Kidney (tissue), 22 donors: Measurements from ENCODE around the gene KDR. TPM values are rescaled to one million over a fixed set of nuclear protein-coding genes. Genes with fewer than 3 reads are reported as not detected.

Experiments
- DNase-seq, 5 donors: peaks; one replicate each; pipeline ENCODE4 v3.0.0-alpha.2; 2013 to 2020
- FAIRE-seq: peaks from 2 replicates; lab custom pipeline; 2012; peaks lifted over from hg19 to GRCh38; lab: Jason Lieb, UNC
- H3K27ac ChIP-seq, 2 donors: one replicate each; pipeline ENCODE4 v1.7.0; 2013; ENCODE audit warnings: low read depth in 2 of 2, low read length in 2 of 2, inconsistent platforms in 1 of 2
- H3K27me3 ChIP-seq: one replicate; pipeline ENCODE4 v1.7.1; 2013; ENCODE audit warnings: low read length, inconsistent platforms; ENCODE audit not compliant: control insufficient read depth, insufficient read depth
- H3K36me3 ChIP-seq, 3 donors: one replicate each; pipeline versions ENCODE4 v1.7.0 to v1.7.1; 2013; ENCODE audit warnings: low read length in 3 of 3, control low read depth in 1 of 3, inconsistent platforms in 1 of 3; ENCODE audit not compliant: insufficient read depth in 3 of 3, control insufficient read depth in 2 of 3
- H3K4me1 ChIP-seq, 3 donors: one replicate each; pipeline versions ENCODE4 v1.7.0 to v1.7.1; 2013; ENCODE audit warnings: low read length in 3 of 3, inconsistent platforms in 1 of 3, low read depth in 1 of 3; ENCODE audit not compliant: control insufficient read depth in 2 of 3, insufficient read depth in 2 of 3
- H3K4me3 ChIP-seq, 3 donors: one replicate each; pipeline versions ENCODE4 v1.7.0 to v1.8.1; 2013; ENCODE audit warnings: low read length in 3 of 3, control low read depth in 1 of 3, inconsistent platforms in 1 of 3
- H3K9ac ChIP-seq, 3 donors: one replicate each; pipeline versions ENCODE4 v1.7.0 to v1.7.1; 2013; ENCODE audit warnings: low read length in 3 of 3, control low read depth in 1 of 3, inconsistent platforms in 1 of 3
- H3K9me3 ChIP-seq, 3 donors: one replicate each; pipeline versions ENCODE4 v1.7.0 to v1.7.1; 2013; ENCODE audit warnings: low read length in 3 of 3, control low read depth in 1 of 3, inconsistent platforms in 1 of 3; ENCODE audit not compliant: control insufficient read depth in 2 of 3, insufficient read depth in 1 of 3
- CTCF ChIP-seq: IDR thresholded peaks from 3 replicates; pipeline ENCODE4 v1.5.1; 2012; ENCODE audit warnings: mild to moderate bottlenecking, moderate library complexity, borderline replicate concordance; ENCODE audit not compliant: insufficient read depth; ENCODE audit errors: extremely low read depth
- intact Hi-C: fragments of 100-400 bp; cut with DNase I; formaldehyde crosslinking; loops from one replicate; pipeline ENCODE4 v1.11.1; 2022
- long read RNA-seq, 10 donors: library from polyadenylated mRNA in 1 of 10; unstranded in 1 of 10; transcript quantifications; one replicate each; pipeline ENCODE4 v2.0.0 and lab custom pipeline, GENCODE V29; 2021 to 2026
- polyA plus RNA-seq: library from polyadenylated mRNA; stranded (reverse); fragments of 350-450 nt; fragmentation: Illumina TruSeq; extraction: RNeasy Lipid Tissue Mini Kit (QIAGEN cat#74804); gene quantifications from one replicate; pipeline ENCODE4 v1.2.3, GENCODE V29; 2014; ENCODE audit warnings: low read depth, low replicate concordance; ENCODE audit not compliant: insufficient read depth
- total RNA-seq: library from RNA; stranded (reverse); fragmentation: NEBNext Ultra II Directional; extraction: Animal tissue kit (Norgen Biotek cat#: 25700); gene quantifications from one replicate; pipeline ENCODE4 v1.2.1, GENCODE V29; 2021
- donor health status: control.
- donor health status: control.
- donor health status: control.
- donor health status: control.
- donor health status: control.
- donor health status: DM: yes; HTN: yes; CAD: no.
- donor health status: Normal renal cell carcinoma (clear cell type).

KDR gene
- 28.8 TPM for total RNA-seq
- polyA plus RNA-seq: 20.4 TPM
- long read RNA-seq, donor 1, full-length matches to known transcripts: 2 of 2 reads
- long read RNA-seq, donor 1, partial matches to known transcripts: 0 of 2 reads
- long read RNA-seq, donor 1, other reads (novel, unspliced or antisense): 0 of 2 reads
- long read RNA-seq, donor 2, full-length matches to known transcripts: 1 of 1 reads
- long read RNA-seq, donor 2, partial matches to known transcripts: 0 of 1 reads
- long read RNA-seq, donor 2, other reads (novel, unspliced or antisense): 0 of 1 reads
- long read RNA-seq, donor 3: 0 reads
- long read RNA-seq, donor 4, partial matches to known transcripts: 16 of 16 reads
- long read RNA-seq, donor 4, other reads (novel, unspliced or antisense): 0 of 16 reads
- long read RNA-seq, donor 5: 0 reads
- long read RNA-seq, donor 6: 0 reads
- long read RNA-seq, donor 7, partial matches to known transcripts: 2 of 2 reads
- long read RNA-seq, donor 7, other reads (novel, unspliced or antisense): 0 of 2 reads
- long read RNA-seq, donor 8: 0 reads
- long read RNA-seq, donor 9, full-length matches to known transcripts: 1 of 1 reads
- long read RNA-seq, donor 9, partial matches to known transcripts: 0 of 1 reads
- long read RNA-seq, donor 9, other reads (novel, unspliced or antisense): 0 of 1 reads
- long read RNA-seq, donor 10, partial matches to known transcripts: 5 of 5 reads
- long read RNA-seq, donor 10, other reads (novel, unspliced or antisense): 0 of 5 reads

DNA sequence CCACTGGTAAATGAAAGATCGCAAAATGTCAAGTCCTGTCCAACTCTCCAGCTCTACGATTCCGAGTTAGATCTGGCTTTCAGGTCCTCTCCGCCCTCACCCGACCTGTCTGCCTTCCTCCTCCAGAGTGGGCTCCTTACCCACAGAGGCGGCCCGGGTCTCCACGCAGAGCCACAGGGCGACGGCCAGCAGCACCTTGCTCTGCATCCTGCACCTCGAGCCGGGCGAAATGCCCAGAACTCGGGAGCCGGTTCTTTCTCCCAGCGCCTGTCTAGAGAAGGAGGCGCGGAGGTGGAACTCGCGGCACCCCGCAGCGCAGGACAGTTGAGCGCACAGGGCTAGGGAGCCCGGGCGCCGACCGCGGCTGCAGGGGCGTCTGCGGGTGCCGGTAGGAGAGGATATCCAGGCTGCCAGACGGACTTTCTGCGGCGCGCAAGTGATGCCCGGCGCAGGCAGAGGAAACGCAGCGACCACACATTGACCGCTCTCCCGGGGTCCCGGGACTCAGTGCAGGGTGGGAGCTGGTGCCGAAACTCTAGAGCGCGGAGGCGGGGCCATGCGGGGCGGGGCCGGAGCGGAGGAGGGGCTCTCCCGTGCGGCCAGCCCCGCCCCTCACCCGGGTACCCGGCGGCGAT is at the start of gene KDR:
KDR (minus strand) TSS at position 509 of the 635 bp plus-strand sequence; CDS start at position 207, 302 bp downstream.
- FAIRE-seq: no peak
- no peaks in the 10 kb centered on the region for H3K4me1 ChIP-seq
- no peaks in the 10 kb centered on the region for H3K9me3 ChIP-seq
- DNase-seq: peak; percentile 64 to 83 (median 72)
- peak within 1 kb of the TSS; percentile 39 to 65 for H3K27ac ChIP-seq
- intact Hi-C loops: no loop called here
- H3K4me3 ChIP-seq: peak within 1 kb of the TSS; percentile 49 to 62 (median 54)
- no peaks in the 10 kb centered on the region for H3K36me3 ChIP-seq
- peaks cover 7% of the 10 kb centered on the region for H3K27me3 ChIP-seq
- H3K9ac ChIP-seq: peak within 1 kb of the TSS; percentile 19 to 35 (median 24)
- TF ChIP-seq CTCF: no peak

DNA sequence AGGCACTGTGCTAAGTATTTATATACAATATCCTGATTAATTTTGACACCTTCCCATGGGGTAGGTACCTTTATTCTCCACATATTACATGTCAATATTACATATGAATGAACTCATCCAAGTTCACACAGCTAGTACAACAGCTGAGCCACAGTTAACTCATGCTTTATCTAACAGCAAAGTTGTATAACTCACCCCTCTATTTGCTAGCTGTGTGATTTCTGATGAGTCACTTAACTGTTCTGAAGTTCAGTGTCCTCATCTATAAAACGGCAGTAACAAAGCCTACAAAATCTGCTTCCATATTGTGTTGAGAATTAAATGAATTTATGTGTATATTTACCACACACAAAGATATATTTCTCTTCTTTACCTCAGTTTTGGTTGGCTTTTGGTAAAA is 48.2 kb upstream of the KDR start:
- no peaks in the 10 kb centered on the region for H3K9me3 ChIP-seq
- no peak overlapping the region for H3K4me3 ChIP-seq
- no peaks in the 10 kb centered on the region for H3K36me3 ChIP-seq
- no peak overlapping the region for H3K9ac ChIP-seq
- intact Hi-C loops: no loop called here
- no peaks in the 10 kb centered on the region for H3K27me3 ChIP-seq
- FAIRE-seq (no peak), DNase-seq (no peak)
- no peaks in the 10 kb centered on the region for H3K4me1 ChIP-seq
- H3K27ac ChIP-seq: no peak overlapping the region
- TF ChIP-seq CTCF: no peak

DNA sequence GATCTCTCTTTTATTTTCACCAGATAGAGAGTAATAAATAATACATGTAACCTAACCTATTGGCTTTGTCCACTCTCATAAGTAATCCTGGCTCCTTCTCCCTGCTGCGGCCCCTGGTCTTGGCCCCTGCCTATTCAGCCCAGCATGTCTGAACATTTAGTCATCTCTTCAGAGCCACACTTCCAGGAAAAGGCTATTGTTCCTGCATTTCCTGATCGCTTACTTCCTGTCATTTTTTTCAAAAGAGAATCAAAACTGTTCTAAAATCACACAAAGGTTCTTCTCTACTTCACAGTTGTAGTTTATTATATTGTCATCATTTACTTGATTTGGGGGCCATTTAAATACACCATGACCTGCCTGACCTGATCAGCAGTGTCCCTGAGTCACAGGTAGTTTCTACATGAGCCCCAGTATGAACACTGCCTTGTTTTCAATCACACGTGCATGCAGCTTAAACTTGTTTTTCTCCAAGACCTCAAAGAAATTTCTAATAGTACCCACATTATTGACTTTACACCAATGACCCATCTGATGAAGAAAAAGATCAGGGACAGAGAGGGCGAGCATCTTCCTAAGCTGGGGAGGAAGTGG is 47.4 kb upstream of the KDR start:
- Histone ChIP-seq H3K4me1 (no peaks in the 10 kb centered on the region), H3K9me3 (no peaks in the 10 kb centered on the region), H3K27me3 (no peaks in the 10 kb centered on the region), H3K36me3 (no peaks in the 10 kb centered on the region), H3K9ac (no peak overlapping the region), H3K4me3 (no peak overlapping the region), H3K27ac (peak overlapping the region in 1 of 2 donors; percentile 83)
- intact Hi-C loops: no loop called here
- FAIRE-seq: no peak
- no peak for TF ChIP-seq CTCF
- DNase-seq: peak in 2 of 5 donors; percentile 18 to 55
